HG03045 (cell line): ENCODE data around the gene COL6A2.

ENCODE experiments used
- ATAC-seq: cut with Tn5 transposase; IDR thresholded peaks from one replicate; pipeline ENCODE4 v1.9.1; 2021; ENCODE audit warnings: mild to moderate bottlenecking, moderate library complexity; ENCODE audit not compliant: unreplicated experiment

The COL6A2 gene

DNA sequence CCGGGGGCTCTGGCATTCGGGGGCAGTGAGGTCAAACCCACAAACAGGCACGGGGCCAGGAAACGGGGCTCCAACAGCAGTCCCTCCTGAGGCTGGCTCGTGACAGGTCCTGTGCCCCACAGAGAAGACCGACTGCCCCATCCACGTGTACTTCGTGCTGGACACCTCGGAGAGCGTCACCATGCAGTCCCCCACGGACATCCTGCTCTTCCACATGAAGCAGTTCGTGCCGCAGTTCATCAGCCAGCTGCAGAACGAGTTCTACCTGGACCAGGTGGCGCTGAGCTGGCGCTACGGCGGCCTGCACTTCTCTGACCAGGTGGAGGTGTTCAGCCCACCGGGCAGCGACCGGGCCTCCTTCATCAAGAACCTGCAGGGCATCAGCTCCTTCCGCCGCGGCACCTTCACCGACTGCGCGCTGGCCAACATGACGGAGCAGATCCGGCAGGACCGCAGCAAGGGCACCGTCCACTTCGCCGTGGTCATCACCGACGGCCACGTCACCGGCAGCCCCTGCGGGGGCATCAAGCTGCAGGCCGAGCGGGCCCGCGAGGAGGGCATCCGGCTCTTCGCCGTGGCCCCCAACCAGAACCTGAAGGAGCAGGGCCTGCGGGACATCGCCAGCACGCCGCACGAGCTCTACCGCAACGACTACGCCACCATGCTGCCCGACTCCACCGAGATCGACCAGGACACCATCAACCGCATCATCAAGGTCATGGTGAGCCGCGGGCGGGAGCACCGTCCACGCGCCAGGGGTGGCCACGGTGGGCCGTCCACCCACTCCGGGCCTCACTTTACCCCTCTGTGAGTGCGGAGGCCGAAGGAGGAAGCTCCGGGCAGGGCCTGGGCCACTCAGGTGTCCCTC, 14.2 kb downstream of the COL6A2 start:
- ATAC-seq, result no peak

DNA sequence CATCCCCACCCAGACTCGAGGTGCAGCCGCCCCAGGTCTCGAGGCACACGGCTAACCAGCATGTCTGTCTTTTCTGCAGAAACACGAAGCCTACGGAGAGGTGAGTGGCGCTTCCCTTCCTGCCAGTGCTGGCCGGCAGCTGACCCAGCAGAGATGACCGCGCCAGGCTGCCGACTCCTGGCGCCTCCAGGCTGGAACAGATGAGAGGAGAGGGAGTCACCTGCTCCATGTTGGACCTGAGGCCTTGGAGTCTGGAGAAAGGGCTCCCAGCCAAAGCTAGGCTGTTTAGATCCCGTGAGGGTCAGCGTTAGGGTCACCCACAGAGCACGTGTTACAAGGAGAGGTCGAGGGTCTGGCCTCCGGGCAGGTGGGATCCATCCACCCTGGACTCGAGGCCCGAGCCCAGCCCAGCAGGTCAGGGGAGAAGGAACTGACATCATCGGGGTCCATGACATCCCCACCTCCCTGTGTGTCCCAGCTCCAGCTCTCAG, 14.9 kb downstream of the COL6A2 start:
- ATAC-seq, result no peak

DNA sequence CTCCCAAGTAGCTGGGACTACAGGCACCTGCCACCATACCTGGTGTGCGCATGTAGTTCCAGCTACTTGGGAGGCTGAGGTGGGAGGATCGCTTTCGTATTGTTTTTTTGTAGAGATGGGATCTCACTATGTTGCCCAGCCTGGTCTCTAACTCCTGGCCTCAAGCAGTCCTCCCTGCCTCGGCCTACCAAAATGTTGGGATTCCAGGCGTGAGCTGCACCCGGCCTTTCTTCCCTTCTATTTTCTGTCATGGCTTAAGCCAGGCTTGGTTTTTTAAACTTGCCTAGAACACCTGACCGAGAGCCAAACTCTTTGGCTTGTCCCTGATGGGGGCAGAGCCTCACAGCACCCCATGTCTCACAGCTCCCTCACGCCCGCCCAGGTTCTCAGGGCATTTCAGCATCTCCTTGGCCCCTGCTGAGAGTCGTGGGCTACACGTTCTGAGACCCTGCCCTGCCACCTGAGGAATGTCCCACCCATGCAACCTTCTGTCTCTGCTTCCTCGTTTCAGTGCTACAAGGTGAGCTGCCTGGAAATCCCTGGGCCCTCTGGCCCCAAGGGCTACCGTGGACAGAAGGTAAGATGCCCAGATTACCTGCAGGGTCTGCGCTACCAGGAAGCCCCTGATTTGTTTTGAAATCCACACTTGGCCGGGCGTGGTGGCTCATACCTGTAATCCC, 15.7 kb downstream of the COL6A2 start:
- ATAC-seq, result no peak

DNA sequence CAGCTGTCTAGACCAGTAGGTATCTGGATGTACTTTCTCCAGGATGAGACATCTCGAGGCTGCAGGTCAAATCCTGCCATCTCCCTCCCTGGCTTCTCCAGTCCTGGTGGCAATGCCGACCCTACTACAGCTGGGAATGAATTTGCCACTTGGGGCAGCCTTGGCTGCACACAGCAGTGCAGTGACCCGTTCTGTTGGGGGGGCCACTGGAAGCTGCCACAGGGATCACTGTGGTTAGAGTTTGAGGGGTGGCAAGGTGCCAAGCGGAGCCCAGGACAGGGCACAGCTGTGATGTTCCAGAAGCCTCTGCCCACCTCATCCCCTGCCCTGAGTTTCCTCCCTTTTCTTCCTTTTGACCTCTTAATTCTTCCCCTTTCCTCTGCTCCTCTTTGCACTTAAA, 17.1 kb downstream of the COL6A2 start:
- ATAC-seq, result no peak

DNA sequence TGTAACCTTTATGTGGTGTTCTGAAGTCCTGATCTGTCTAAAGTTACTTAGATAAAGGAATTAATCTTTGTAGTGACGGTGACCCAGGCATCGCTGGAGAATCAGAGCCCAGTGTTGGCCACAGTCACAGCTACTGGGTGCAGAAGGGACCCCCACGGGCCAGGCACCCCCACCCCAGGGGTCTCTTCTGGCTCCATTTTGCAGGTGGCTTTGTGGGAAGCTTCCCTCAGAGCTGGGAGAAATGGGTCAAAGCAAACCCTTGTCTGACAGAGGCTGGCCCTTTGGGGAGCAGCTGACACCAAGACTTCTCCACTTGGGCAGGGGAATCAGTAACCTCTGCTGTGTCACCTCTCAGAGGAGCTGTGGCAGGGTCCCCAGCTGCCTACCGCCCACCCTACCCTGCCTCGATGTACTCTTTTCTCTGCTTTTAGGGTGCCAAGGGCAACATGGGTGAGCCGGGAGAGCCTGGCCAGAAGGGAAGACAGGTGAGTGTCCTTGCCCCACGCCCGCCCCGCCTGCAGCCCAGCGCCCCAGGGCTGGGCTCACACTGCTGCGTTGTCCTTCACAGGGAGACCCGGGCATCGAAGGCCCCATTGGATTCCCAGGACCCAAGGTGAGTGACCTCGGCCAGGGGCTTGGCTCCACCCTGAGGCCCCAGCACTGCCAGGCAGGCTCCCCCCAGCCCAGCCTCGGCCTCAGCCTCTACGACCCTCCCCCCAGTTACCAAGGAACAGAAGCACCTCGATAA, 17.7 kb downstream of the COL6A2 start:
- ATAC-seq, result no peak

DNA sequence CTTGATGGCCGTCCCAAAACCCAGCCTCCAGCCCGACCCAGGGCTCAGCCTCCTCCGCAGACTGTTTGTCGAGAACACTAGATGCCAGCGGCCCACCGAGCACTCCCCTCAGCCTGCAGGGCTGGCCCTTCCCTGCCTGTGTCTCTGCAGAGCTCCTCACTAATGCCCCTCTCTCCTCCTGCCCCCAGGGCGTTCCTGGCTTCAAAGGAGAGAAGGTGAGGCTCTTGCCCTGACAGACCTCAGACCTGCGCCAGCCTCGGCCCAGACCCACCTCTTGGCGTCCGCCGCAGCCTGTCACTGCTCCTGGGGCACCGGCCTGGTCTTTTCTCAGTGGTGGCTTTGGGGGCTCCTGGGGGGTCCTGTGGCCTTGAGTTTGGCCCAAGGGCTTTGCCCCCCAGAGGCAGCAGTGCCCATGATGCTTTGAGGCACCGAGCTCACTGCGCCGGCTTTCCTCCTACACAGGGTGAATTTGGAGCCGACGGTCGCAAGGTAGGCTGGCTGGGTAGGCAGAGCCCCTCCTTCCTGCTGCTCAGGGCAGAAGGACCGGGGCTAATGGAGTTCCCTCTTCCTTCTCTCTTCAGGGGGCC, 18.4 kb downstream of the COL6A2 start:
- no peak for ATAC-seq

DNA sequence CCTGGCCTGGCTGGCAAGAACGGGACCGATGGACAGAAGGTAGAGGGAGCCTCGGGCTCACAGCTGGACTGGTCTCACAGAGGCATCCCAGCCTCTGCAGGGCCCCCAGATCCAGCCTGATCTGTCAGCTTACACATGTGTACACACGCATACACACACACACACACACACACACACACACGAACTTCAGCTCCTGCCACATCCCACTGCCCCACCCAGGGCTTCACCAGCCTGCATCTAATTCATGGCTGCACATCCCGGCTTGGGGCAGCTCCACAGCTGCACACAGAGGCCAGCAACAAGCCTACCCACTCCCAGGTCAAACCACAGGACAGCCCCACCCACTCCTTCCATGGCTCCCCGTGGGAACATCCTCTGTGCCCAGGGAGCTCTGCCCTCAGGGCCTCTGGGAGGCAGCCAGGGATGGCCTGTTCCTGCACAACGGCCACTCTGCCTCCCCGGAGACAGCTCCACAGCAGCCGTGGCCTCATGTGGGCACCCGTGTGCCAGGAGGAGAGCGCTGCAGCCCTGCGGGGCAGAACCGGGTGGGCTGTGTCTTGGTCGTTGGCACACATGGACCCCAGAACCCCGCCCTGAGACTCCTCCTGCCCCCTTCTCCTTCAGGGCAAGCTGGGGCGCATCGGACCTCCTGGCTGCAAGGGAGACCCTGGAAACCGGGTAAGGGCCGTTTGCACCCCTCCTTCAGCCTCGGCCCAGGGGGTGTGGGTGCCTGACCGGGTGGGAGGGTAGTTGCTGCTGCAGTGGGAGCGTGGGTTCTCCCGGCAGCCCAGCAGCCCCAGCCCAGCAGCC, 19.1 kb downstream of the COL6A2 start:
- ATAC-seq, result no peak

DNA sequence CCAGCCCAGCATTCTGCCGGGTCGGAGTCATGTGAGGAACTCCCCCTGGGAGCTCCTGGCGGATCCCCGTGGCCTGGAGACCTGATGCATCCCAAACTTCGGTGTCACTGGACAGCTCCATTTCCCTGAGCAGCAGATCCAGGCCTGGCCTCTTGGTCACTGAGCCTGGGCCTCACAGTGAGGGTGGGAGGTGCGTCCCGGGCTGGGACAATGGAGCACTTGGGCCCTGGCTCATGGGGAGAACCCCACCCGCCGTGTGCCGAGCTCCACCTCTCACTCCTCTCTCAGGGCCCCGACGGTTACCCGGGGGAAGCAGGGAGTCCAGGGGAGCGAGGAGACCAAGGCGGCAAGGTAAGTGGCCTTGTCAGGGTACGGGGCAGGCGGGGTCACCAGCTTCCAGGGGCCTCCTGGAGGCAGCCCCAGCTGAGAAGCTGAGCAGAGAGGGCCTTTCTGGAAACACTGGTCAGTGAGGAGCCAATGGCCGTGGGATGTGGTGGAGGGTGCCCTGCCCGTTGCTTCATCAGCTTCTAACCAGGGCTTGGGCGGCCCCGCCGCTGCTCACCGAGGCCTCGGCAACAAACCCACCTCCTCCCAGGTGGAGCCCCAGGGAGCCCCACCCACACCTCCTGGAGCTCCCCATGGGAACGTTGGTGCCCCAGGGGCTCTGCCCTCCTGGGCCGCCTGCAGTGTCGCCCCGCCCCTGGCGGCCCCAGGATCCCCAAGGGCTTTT, 19.8 kb downstream of the COL6A2 start:
- no peak for ATAC-seq

DNA sequence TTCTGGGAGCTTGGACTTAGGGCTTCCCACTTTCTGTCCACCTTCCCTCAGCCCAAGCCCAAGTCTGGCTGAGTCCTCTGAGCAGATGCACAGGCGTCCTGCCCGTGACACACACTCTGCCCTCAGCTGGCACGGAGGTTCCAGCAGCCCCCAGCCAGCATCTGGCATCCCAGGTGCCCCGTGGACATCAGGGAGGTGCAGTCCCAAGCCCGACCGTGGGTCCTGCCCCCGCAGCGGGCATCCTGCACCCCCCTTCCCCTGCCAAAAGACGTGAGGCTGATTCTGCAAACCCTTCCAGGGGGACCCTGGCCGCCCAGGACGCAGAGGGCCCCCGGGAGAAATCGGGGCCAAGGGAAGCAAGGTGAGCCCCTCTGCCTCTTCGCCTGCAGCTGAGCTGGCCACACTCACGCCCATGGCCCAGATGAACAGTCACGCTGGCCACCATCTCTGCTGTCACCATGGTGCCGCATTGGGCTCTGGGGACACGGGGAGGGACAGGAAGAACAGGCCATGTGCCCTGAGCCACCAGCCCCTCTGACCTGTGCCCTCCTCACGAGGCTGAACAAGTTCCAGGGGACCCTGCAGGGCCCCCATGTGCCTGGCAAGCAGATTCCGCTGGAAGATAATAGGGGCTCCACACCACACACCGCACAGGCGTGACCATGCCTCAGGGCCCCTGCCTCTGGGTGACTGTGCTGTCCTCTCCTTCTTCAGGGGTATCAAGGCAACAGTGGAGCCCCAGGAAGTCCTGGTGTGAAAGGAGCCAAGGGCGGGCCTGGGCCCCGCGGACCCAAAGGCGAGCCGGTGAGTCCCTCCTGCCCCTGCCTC, 20.6 kb downstream of the COL6A2 start:
- ATAC-seq, result no peak

DNA sequence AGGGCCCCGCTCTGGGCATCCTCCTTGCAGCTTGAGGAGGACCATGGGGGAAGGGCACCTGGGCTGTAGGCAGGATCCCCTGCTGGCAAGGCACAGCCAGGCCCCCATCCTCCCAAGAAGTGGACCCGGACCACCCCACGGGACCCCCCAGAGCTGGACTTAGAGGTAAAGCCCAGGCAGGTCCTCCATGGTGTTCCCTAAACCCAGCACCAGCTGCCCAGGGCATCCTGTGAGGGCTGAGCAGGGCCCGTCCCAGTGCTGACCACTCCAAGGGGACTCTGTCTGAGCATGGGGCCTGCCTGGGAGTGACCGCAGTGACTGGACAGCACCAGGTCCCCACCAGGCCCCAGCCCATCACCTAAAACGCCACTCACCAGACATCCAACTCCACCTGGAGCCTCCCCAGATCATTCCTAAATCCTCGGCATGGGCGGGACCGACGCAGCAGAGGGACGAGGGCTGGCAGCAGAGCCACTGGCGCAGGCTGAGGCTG, 21.3 kb downstream of the COL6A2 start:
- ATAC-seq, result no peak

DNA sequence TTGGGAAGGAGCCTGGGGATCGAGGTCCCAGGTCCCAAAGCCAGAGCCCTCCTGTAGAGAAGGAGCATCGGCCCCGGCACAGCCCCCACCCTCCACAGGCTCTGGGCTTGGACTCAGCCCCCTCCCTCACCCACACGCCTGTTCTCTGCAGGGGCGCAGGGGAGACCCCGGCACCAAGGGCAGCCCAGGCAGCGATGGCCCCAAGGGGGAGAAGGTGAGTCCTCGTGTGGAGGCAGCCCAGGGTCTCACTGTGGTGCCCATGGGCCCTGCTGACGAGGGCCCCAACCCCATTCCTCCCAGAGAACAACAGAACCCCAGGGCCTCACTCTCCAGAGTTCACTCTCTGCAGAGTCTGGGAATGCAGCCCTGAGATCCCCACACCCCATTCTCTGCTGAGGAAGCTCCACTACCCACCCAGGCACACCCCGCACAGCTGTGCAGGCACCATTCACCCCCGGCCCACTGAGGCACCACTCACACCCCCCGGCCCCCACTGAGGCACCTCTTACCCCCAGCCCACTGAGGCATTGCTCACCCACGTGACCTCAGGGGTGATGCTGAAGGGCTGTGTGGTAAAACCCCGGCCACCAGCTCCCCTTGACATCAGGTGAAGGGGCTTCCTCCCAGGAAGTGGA, 21.8 kb downstream of the COL6A2 start:
- no peak for ATAC-seq

DNA sequence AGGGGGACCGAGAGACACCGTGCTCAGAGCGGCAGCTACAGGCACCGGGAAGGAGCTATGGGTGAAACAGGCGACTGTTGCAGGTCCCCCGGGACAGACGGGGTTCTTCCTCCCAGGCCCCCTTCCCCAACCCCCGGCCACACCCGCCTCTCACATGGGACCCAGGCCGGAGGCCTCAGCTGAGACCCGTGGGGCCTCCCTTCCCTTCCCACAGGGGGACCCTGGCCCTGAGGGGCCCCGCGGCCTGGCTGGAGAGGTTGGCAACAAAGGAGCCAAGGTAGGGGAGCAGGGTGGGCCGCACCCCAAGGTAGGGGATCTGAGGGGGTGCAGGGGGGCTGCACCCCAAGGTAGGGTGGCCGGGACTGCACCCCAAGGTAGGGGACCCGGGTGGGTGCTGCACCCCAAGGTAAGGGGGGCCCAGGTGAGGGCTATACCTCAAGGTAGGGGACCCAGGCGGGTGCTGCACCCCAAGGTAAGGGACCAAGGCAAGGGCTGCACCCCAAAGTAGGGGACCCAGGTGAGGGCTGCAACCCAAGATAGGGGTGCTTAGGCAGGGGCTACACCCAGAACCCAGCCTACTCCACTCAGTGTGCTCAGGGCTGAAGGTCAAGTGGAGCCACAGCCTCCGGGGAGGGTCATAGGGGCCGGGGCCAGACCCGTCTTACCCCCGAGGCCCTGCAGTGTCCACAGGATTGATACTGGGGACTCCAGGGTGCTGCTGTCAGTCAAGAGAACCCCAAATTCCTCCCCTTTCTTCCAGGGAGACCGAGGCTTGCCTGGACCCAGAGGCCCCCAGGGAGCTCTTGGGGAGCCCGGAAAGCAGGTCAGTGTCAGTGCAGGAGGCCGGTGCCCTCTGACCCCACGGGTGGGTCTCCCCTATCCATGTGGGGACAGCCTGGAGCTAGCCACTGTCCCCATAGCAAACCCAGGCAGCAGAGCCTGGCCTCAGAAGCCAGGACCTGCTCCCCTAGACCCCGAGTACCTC, 22.7 kb downstream of the COL6A2 start:
- ATAC-seq, result no peak

DNA sequence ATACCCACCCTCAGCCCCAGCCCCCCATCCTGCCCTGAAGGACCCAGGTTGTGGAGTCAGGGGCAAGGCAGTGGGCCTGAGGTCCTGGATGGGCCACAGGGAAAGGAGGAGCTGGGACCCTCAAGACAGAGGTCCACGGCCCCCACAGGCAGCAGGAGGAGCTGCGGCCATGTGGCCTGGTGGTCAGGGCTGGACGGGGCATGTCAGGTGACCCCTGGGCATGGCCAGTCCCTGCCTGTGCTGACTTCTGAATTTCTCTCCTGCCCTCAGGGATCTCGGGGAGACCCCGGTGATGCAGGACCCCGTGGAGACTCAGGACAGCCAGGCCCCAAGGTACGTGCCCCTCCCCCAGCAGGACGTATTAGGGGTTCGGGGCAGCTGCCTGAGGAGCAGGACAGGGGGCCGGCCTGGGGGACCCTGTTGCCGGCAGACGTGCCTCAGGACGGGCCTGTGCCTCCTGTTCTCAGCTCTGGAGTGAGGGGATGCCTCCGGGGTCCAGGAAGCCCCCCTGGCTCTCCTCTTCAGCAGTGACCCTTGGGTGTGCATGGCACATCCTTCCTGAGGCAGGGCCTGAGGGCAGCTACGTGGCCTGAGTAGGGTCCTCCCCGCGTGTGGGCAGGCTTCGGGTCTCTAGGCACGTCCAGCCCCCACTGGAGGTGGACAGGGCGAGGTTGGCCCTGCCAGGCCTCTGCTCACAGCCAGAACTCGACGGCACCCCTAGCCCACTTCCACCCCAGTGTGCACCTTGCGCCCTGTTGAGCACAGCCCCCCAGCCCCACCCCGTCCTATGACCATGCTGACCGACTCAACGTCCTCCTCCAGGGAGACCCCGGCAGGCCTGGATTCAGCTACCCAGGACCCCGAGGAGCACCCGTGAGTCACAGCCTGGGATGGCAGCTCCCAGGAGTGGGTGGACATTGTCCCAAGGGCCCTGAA, 23.6 kb downstream of the COL6A2 start:
- no peak for ATAC-seq

DNA sequence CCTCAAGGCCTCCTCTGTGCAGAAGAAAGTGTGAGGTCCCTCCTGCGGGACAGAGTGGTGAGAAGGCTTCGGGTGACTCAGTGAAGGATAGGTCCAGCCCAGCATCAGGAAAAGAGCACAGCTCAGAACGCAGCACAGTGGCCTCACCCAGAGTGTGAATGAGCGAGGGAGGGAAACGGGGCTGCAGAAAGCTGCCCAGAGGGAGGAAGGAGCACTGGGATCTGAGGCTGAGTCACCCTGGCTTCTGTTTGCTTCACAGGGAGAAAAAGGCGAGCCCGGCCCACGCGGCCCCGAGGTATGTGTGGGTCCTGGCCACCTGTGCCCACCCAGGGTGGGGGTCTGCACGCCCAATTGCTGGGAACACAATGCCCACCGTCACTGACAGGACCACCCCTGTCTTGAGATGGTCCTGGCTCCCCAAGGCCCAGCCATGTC, 24.3 kb downstream of the COL6A2 start:
- no peak for ATAC-seq

DNA sequence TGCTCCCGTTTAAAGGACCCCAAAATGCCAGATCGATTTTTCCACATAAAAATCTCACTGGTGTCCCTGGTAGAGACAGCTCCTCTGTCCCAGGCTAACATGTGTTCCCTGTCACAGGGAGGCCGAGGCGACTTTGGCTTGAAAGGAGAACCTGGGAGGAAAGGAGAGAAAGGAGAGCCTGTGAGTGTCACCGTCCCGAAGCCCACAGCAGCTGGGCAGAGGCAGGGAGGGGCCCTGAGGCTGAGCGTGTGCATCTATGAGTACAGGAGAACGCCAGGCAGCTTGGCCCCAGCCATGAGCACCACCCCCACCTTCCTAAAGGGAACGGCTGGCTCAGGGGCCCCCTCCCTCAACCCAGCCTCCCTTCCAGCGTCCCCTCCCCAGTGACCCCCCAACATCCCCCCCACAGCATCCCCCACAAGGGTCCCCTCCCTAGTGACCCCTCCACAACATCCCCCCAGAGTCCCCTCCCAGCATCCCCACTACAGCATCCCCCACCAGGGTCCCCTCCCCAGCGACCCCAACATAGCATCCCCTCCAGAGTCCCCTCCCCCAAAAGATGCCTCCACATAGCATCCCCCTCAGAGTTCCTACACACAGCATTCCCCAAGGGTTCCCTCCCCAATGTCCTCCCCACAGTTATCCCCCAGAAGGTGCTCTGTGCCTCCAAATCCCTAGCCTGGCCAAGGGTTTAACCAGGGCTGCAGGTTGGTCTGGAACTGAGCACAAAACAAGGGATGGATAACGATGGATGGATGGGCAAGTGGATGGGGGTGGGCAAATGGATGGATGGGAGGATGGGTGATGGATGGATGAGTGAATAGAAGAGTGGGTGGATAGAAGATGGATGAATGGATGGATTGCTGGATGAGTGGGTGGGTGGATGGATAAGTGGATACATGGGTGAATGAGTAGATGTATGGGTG, 25.1 kb downstream of the COL6A2 start:
- ATAC-seq, result no peak
